Endothelial cell of umbilical vein (primary cell): ENCODE measurements around the gene ABCG5.

Experiments used
- JUN ChIP-seq: IDR thresholded peaks from 2 replicates; pipeline ENCODE4 v1.6.1; 2011; ENCODE audit warnings: borderline replicate concordance, low read depth; ENCODE audit not compliant: insufficient read length, insufficient read depth
- TF ChIP-seq, protein P1 (sequence below), 2 donors: IDR thresholded peaks; 1 replicate in 1 of 2; 2 replicates in 1 of 2; pipeline ENCODE4 v1.5.1; 2011; ENCODE audit warnings: low read length in 2 of 2, mild to moderate bottlenecking in 2 of 2, moderate library complexity in 2 of 2, control low read depth in 1 of 2, inconsistent platforms in 1 of 2, low read depth in 1 of 2; ENCODE audit not compliant: insufficient read depth in 1 of 2; ENCODE audit errors: extremely low read depth in 1 of 2

DNA sequence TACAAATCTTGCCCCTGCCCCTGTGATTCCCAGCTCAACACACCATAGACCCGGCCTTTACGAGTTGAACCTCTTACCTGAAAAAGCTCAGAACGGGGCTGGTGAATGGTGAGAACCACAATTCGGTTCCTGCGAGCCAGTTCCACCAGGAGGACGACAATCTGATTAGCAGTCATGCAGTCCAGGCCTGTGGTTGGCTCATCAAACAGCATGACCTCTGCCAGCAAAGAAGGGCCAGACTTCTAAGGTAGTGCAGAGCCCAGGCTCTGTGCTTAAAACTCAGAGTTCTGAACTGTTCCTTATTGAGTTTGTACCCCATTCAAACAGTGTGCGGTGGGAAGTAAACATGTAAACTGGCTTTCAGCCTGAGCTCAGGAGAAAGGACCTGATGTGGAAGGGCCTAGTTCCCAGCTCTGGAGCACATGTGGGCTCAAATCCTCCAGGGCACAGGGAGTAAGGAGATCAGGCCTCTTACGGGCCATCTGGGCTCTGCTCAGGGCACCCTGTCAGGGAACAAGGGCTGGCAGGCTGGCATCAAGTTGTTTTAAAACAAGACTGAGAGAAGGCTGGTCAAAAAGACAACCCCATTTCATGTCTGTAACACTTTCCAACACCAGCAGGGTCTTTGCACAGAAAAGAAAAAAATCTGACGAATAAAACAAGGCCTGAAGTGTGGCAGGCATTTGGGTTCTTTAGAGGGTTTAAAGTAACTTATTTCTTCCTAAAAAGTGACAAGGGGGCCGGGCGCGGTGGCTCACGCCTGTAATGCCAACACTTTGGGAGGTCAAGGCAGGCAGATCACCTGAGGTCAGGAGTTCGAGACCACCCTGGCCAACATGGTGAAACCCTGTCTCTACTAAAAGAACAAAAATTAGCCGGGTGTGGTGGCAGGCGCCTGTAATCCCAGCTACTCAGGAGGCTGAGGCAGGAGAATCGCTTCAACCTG lies 12.1 kb downstream of the ABCG5 start:
- TF ChIP-seq, protein P1, sequence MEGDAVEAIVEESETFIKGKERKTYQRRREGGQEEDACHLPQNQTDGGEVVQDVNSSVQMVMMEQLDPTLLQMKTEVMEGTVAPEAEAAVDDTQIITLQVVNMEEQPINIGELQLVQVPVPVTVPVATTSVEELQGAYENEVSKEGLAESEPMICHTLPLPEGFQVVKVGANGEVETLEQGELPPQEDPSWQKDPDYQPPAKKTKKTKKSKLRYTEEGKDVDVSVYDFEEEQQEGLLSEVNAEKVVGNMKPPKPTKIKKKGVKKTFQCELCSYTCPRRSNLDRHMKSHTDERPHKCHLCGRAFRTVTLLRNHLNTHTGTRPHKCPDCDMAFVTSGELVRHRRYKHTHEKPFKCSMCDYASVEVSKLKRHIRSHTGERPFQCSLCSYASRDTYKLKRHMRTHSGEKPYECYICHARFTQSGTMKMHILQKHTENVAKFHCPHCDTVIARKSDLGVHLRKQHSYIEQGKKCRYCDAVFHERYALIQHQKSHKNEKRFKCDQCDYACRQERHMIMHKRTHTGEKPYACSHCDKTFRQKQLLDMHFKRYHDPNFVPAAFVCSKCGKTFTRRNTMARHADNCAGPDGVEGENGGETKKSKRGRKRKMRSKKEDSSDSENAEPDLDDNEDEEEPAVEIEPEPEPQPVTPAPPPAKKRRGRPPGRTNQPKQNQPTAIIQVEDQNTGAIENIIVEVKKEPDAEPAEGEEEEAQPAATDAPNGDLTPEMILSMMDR (IDR thresholded peaks at IDR 0.05; ENCODE audit: extremely low read depth in 1 of 2, insufficient read depth in 1 of 2, low read depth in 1 of 2, low read length in 2 of 2): no peak
- no peak for TF ChIP-seq JUN
